Endothelial cell of umbilical vein (primary cell): Measurements from ENCODE around the gene CPZ. TPM values are rescaled to one million over a fixed set of nuclear protein-coding genes. Genes with fewer than 3 reads are reported as not detected.

Experiments
- BruUV-seq: library from RNA; stranded (reverse); fragments of 400-500 nt; replicated peaks from 2 replicates; lab custom pipeline; 2021; lab: Mats Ljungman, UMichigan
- CTCF ChIA-PET: fragments of 300-600, 350-600 bp; sonication (Branson Sonifier 250); formaldehyde crosslinking; loops from one replicate; lab custom pipeline; 2021; ENCODE audit warnings: antibody characterized with exemption, inconsistent platforms; lab: Charles Lee
- POLR2A ChIA-PET: fragments of 300-600, 350-600 bp; sonication (Branson Sonifier 250); formaldehyde crosslinking; loops from one replicate; lab custom pipeline; 2021; ENCODE audit warnings: antibody characterized with exemption, inconsistent platforms; lab: Charles Lee
- DNase-seq: peaks from one replicate; pipeline ENCODE4 v3.0.0-alpha.2; 2011; ENCODE audit warnings: low read depth, low spot score
- FAIRE-seq: peaks from 2 replicates; lab custom pipeline; 2011; peaks lifted over from hg19 to GRCh38; lab: Jason Lieb, UNC
- H2AFZ ChIP-seq: 2 replicates; pipeline ENCODE4 v1.6.0; 2012; ENCODE audit warnings: low read depth, low read length, control low read depth, inconsistent platforms
- H3K27ac ChIP-seq: 2 replicates; pipeline ENCODE4 v1.5.1; 2011; ENCODE audit warnings: low read depth, mild to moderate bottlenecking, control low read depth, low read length, moderate library complexity; ENCODE audit not compliant: insufficient read depth
- H3K27me3 ChIP-seq, 2 experiments: 2 replicates each; pipeline versions ENCODE4 v1.6.0 to v1.6.1; 2011; ENCODE audit warnings: low read length in 2 of 2, mixed read lengths in 1 of 2; ENCODE audit not compliant: control insufficient read depth in 2 of 2, insufficient read depth in 2 of 2
- H3K36me3 ChIP-seq, 2 experiments: 2 replicates in 1 of 2; 3 replicates in 1 of 2; pipeline ENCODE4 v1.5.1; 2011; ENCODE audit warnings: low read length in 2 of 2, mild to moderate bottlenecking in 1 of 2, moderate library complexity in 1 of 2; ENCODE audit not compliant: control insufficient read depth in 2 of 2, insufficient read depth in 2 of 2; ENCODE audit errors: extremely low read depth in 1 of 2
- H3K4me1 ChIP-seq: 3 replicates; pipeline ENCODE4 v1.5.1; 2011; ENCODE audit warnings: mild to moderate bottlenecking, low read length; ENCODE audit not compliant: control insufficient read depth, insufficient read depth; ENCODE audit errors: extremely low read depth
- H3K4me2 ChIP-seq: 2 replicates; pipeline ENCODE4 v1.6.1; 2011; ENCODE audit warnings: low read length, control low read depth, mixed read lengths; ENCODE audit not compliant: insufficient read depth
- H3K4me3 ChIP-seq, 3 experiments: fragments of 200-600 bp in 1 of 3; sonication (generic), shearing (Covaris generic) in 1 of 3; replicated peaks in 1 of 3; 2 replicates each; pipeline ENCODE4 v1.5.1; 2011 to 2016; ENCODE audit warnings: control low read depth in 3 of 3, low read length in 3 of 3, mild to moderate bottlenecking in 2 of 3, inconsistent platforms in 1 of 3, low read depth in 1 of 3, moderate library complexity in 1 of 3; ENCODE audit not compliant: insufficient read depth in 1 of 3
- H3K79me2 ChIP-seq: 2 replicates; pipeline ENCODE4 v1.6.0; 2012; ENCODE audit warnings: low read length, inconsistent platforms; ENCODE audit not compliant: control insufficient read depth, insufficient read depth
- H3K9ac ChIP-seq: replicated peaks from 2 replicates; pipeline ENCODE3; 2011; ENCODE audit warnings: low read length, control low read depth; ENCODE audit not compliant: insufficient read depth; ENCODE audit errors: extremely low read depth
- H3K9me1 ChIP-seq: replicated peaks from 3 replicates; pipeline ENCODE4 v1.6.0; 2011; ENCODE audit warnings: mild to moderate bottlenecking, low read length; ENCODE audit not compliant: control insufficient read depth, insufficient read depth; ENCODE audit errors: extremely low read depth
- H3K9me3 ChIP-seq: replicated peaks from 2 replicates; pipeline ENCODE4 v1.5.1; 2012; ENCODE audit warnings: low read length, inconsistent platforms; ENCODE audit not compliant: control insufficient read depth, insufficient read depth
- H4K20me1 ChIP-seq: replicated peaks from 2 replicates; pipeline ENCODE3; 2011; ENCODE audit warnings: mild to moderate bottlenecking, low read length; ENCODE audit not compliant: control insufficient read depth, insufficient read depth; ENCODE audit errors: extremely low read depth
- EZH2 ChIP-seq: IDR thresholded peaks from 2 replicates; pipeline ENCODE4 v1.6.1; 2012; ENCODE audit warnings: borderline replicate concordance, low read depth, mild to moderate bottlenecking, moderate library complexity, low read length, inconsistent platforms; ENCODE audit not compliant: severe bottlenecking
- FOS ChIP-seq: IDR thresholded peaks from 2 replicates; pipeline ENCODE4 v1.6.1; 2011; ENCODE audit warnings: mild to moderate bottlenecking, low read length, moderate library complexity, borderline replicate concordance; ENCODE audit not compliant: insufficient read depth
- GATA2 ChIP-seq: IDR thresholded peaks from 2 replicates; pipeline ENCODE4 v1.7.0; 2011; ENCODE audit warnings: low read depth, mild to moderate bottlenecking, moderate library complexity, mixed read lengths, low read length; ENCODE audit not compliant: insufficient read length, insufficient read depth
- JUN ChIP-seq: IDR thresholded peaks from 2 replicates; pipeline ENCODE4 v1.6.1; 2011; ENCODE audit warnings: borderline replicate concordance, low read depth; ENCODE audit not compliant: insufficient read length, insufficient read depth
- MYC ChIP-seq: IDR thresholded peaks from one replicate; pipeline ENCODE4 v1.6.1; 2011; ENCODE audit warnings: mild to moderate bottlenecking, low read depth, low read length
- POLR2A ChIP-seq: IDR thresholded peaks from 2 replicates; pipeline ENCODE4 v1.6.1; 2012; ENCODE audit warnings: low read depth, mild to moderate bottlenecking, control low read depth, low read length
- dilution Hi-C: fragments of 300-500 bp; cut with MboI; formaldehyde crosslinking; loops from one replicate; pipeline ENCODE4 v1.15.0; 2019; ENCODE audit warnings: low sequenced_read_pairs; ENCODE audit not compliant: extremely low pct_ligation_motif_present
- intact Hi-C: fragments of 100-400 bp; cut with micrococcal nuclease; formaldehyde crosslinking; loops from one replicate; pipeline ENCODE4 v1.10.0; 2022
- polyA plus RNA-seq, 4 experiments: library from polyadenylated mRNA; depleted of rRNA in 3 of 4; stranded (reverse) in 3 of 4; unstranded in 1 of 4; fragments of >200 nt; gene quantifications; 2 replicates each; pipeline versions ENCODE4 v1.2.1 to v1.2.3, GENCODE V29; 2011 to 2012; ENCODE audit warnings: missing spikeins in 1 of 4
- total RNA-seq: library from RNA; stranded (reverse); gene quantifications from 2 replicates; pipeline ENCODE4 v1.2.3, GENCODE V29; 2021
- TF ChIP-seq, protein P1 (sequence below): IDR thresholded peaks from 2 replicates; pipeline ENCODE4 v1.6.1; 2011; ENCODE audit not compliant: insufficient read depth, insufficient read length
- TF ChIP-seq, protein P2 (sequence below), 2 donors: IDR thresholded peaks; 1 replicate in 1 of 2; 2 replicates in 1 of 2; pipeline ENCODE4 v1.5.1; 2011; ENCODE audit warnings: low read length in 2 of 2, mild to moderate bottlenecking in 2 of 2, moderate library complexity in 2 of 2, control low read depth in 1 of 2, inconsistent platforms in 1 of 2, low read depth in 1 of 2; ENCODE audit not compliant: insufficient read depth in 1 of 2; ENCODE audit errors: extremely low read depth in 1 of 2

CPZ gene
- total and polyA plus RNA-seq, 2 donors (not counting 3 experiments of a cell fraction or from before 2014, with no cell fraction given) = not detected

DNA sequence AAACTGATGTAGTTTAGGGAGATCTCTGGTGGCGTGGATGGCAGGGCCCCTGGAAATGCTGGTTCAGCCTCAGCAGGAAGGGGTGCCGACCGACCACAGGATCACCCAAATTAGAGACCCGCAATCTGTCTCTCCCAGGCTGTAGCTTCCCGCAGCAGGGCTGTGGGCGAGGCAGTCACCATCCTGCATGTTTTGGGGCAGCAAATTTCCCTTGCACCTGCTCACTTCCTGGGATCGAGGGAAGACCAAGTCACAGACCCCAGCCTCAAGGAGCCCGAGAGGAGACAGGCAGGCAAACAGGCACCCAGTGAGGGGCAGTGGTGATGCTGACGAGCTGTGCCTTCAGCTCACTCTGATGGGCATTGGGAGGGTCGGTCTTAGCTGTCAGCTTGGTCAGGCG lies 33.6 kb upstream of the CPZ start:
- Histone ChIP-seq H3K9ac (no peak overlapping the region), H2AFZ (no peak overlapping the region), H3K9me1 (no peaks in the 10 kb centered on the region), H3K36me3 (no peaks in the 10 kb centered on the region), H3K4me3 (no peak overlapping the region), H3K27me3 (no peaks in the 10 kb centered on the region), H3K4me2 (no peak overlapping the region), H3K4me1 (no peaks in the 10 kb centered on the region), H3K9me3 (no peaks in the 10 kb centered on the region), H3K27ac (no peak overlapping the region), H4K20me1 (no peaks in the 10 kb centered on the region), H3K79me2 (no peaks in the 10 kb centered on the region)
- CTCF ChIA-PET = no interaction called here
- TF ChIP-seq FOS (no peak), POLR2A (no peak), MYC (no peak), JUN (no peak), GATA2 (no peak), EZH2 (no peak)
- TF ChIP-seq, protein P1, sequence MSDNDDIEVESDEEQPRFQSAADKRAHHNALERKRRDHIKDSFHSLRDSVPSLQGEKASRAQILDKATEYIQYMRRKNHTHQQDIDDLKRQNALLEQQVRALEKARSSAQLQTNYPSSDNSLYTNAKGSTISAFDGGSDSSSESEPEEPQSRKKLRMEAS = no peak
- TF ChIP-seq, protein P2, sequence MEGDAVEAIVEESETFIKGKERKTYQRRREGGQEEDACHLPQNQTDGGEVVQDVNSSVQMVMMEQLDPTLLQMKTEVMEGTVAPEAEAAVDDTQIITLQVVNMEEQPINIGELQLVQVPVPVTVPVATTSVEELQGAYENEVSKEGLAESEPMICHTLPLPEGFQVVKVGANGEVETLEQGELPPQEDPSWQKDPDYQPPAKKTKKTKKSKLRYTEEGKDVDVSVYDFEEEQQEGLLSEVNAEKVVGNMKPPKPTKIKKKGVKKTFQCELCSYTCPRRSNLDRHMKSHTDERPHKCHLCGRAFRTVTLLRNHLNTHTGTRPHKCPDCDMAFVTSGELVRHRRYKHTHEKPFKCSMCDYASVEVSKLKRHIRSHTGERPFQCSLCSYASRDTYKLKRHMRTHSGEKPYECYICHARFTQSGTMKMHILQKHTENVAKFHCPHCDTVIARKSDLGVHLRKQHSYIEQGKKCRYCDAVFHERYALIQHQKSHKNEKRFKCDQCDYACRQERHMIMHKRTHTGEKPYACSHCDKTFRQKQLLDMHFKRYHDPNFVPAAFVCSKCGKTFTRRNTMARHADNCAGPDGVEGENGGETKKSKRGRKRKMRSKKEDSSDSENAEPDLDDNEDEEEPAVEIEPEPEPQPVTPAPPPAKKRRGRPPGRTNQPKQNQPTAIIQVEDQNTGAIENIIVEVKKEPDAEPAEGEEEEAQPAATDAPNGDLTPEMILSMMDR (IDR thresholded peaks at IDR 0.05; ENCODE audit: extremely low read depth in 1 of 2, insufficient read depth in 1 of 2, low read depth in 1 of 2, low read length in 2 of 2) = no peak
- intact Hi-C loops (no loop called here), dilution Hi-C loops (no loop called here)
- FAIRE-seq = no peak
- no TSS peak for BruUV-seq
- DNase-seq = no peak
- POLR2A ChIA-PET = no interaction called here
